ENCODE measurements around the gene MRGPRF.
"Not testable (repeated sequence)": the region's sequence is repeated elsewhere in the genome, so short reads cannot be mapped to it uniquely, and the experiment has no call there.

MRGPRF gene

DNA sequence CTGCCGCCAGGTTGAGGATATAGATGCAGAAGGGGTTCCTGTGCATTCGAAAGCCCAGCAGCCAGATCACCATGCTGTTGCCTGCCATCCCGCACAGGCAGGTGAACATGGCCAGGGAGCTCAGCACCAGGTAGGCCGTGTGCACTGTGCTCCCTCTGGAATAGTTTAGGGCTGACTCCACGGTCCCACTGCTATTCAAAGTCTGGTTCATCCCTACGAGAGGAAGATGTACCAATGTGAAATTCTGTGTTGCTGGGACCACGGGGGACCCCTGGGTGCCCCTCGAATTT lies 32.3 kb downstream of the MRGPRF start, which contains the start of gene MRGPRD:
Gene MRGPRD (minus strand): TSS at position 211 of the 290 bp plus-strand sequence. CDS start 0 bp downstream, at position 211.
- DNase-seq: no peak

DNA sequence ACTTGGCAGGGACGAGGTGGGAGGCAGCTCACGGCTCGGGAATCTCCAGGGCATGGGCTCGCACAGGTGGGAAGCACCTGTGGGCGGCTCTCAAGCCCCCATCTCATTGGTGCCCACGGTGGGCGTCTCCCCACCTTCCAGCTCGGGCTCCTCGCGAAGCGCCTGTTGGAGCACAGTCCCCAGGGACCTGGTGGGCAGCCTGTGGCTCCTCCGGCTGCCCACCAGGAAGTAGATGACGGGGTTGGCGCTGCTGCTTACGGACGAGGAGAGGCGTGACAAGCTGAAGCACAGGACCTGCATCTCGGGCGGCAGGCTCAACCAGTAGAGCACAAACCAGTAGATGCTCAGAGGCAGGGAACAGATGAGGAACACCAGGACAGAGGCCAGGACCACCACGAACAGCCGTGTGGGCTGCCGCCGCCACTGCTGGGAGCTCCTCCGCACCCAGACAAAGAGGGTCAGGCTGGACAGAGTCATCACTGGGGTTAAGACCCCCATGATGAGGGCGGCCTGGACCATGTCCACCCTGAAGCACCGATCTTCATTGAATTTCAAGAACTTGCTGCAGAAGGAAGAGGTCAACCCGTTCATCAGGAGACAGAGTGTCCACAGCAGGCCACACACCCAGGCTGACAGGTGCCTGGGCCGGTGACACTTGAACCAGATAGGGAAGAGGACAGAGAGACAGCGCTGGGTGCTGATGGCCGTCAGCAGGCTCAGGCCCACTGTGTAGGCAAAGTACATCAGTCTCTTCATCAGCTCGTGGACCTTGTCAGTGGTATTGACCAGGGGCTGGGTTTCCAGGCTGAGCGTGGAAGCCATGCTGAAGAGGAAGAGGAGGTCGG lies 32.9 kb downstream of the MRGPRF start:
- no peak for DNase-seq

DNA sequence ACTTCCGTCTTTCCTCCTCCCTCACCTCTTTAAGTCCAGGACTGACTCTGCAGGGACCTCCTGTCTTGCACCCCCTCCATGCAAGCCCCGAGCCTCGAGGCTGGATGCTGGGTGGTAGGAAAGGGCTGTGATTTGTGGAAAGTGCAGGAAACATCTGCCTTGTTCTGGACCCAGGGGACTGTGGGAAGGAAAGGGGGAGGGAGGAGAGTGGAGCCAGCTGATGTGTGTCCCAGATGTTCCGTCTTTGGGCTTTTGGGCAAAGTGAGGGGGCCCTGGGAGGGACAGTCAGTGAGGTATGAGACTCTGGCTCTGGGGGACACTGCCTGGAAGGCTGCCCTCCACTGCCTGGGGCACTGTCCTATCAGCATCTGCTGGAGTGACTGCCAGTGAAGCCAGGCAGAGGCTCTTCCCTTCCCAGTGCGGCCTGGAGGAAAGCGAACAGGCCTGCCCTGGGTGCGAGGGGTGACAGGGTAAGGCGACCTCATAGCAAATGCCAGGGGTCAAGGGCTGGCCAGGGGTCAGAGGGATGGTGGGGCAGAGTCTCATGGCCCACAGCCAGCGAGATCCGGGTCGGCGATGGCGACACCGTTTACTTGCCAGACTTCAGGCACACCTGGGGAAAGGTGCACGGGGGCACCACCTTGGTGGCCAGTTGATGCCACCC lies 34.0 kb downstream of the MRGPRF start:
- DNase-seq: no peak

DNA sequence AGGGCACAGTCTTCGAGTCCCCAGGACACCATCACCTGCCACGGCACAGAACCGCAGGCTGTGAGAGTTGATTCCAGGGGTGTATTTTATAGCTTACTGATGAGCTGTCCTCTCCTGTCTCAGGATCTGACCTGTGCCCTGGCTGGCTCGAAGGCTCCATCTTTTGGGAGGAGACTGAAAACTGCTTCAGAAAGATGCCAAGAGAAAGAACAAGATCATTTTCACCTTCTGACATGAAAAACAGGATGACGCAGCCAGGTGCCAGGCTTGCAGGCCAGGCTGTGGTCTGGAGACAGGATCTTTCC lies 34.5 kb downstream of the MRGPRF start:
- DNase-seq: no peak

DNA sequence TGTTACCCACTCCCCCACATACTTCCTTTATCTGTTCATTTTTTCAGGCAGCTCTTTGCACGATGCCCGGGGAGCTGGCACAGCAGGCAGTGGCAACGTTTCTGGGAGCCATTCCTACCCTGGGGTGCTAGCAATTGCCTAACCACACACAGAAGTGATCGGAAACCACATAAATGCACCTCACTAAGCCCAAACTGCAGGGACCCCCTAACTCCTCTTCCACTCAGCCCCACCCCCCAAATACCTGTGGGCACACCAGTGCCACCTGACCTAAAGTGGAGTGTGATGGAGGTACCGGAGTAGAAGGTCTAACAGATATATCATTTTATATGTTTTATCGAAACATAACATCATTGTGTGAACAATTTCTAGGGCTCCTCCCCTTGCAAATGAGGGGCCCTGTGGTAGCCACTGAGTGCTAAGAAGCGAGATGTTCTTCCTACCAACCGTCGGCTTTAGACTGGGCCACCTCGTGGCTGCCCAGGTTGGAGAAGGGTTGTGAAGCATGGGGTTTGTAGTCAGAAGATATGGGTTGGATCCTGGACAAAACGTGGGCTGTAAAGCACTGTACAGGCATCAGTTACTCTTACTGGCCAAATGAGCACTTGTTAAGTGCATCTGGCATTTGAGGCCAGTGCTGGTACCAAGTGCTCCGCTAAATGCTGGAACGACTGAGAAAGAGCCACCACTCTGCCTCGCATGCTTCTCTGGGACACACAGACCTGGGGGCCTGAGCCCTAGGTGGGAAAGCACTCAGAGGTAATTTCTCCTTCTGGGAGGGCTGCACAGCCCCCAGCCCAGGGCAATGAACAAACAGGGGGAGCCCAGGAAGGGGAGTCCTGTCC lies 35.0 kb downstream of the MRGPRF start:
- DNase-seq: no peak

DNA sequence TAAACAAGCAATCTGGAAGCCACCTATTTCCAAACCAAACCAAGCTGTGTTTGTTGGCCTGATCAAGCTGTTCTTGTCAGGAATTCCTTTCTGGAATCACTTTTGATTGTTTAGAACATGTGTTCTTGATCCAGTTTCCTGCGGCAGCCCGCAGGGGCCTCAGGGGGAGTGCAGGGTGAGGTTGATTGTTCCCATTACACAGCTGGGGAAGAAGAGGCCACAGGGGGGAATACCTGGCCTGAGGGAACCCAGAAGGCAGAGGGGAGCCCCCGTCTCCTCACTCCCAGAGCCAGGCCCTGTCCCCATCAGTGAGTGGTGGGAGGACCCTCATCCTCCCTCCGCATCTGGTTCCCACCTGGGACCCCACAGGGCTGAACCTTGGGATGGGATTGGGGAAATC lies 36.5 kb downstream of the MRGPRF start:
- DNase-seq: no peak

DNA sequence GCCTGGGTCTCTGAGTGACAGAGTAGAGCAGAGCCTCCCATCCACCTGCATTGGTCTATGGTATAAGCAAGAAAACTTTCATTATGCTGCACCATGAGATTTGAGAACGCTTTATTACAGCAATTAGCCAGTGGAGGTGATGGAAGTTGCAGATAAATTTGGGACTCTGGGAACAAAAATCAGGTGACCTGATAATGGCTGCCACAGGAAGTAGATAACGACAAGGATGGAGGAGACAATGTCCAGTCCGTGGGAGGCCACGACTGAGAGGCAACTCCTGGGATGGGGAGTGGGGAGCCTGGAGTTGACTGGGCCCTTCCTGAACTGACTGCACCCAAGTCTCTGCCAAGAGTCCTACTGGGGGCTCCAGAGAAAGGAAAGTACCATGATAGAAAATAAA lies 37.0 kb downstream of the MRGPRF start:
- no peak for DNase-seq

DNA sequence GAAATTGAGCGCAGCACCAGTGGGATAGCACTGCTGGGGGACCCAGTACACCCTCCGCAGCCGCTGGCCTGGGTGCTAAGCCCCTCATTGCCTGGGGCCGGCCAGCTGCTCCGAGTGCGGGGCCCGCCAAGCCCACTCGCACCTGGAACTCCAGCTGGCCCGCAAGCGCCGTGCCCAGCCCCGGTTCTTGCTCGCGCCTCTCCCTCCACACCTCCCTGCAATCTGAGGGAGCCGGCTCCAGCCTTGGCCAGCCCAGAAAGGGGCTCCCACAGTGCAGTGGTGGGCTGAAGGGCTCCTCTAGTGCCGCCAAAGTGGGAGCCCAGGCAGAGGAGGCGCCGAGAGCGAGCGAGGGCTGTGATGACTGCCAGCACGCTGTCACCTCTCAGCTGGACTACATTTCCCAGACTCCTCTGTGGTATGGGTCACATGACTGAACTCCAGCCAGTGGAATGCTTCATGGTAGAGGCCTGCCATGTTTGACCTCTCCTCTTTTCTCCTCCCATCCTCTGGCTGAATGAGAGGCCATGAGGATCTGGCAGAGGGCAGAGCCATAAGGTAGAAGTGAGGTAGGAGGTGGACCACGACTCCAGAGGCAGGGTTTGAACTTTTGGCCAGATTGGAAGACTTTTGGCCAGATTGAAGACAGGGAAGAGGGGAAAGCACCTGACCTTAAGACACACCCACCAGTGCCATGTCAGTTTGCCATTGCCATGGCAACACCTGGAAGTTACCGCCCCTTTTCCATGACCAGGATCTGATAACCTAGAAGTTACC lies 38.4 kb downstream of the MRGPRF start:
- no peak for DNase-seq

DNA sequence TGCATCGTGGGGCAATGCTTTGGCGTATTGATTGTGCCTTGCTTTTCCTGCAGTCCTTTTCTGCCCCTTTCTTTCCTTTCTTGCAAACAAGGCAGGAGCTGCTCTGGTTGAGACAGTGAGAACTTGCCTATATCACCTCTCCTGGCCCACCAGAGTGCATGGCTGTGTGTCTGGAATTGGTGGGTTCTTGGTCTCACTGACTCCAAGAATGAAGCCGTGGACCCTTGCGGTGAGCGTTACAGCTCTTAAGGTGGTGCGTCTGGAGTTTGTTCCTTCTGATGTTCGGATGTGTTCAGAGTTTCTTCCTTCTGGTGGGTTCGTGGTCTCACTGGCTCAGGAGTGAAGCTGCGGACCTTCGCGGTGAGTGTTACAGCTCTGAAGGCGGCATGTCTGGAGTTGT lies 39.3 kb downstream of the MRGPRF start:
- DNase-seq: not testable (repeated sequence)

DNA sequence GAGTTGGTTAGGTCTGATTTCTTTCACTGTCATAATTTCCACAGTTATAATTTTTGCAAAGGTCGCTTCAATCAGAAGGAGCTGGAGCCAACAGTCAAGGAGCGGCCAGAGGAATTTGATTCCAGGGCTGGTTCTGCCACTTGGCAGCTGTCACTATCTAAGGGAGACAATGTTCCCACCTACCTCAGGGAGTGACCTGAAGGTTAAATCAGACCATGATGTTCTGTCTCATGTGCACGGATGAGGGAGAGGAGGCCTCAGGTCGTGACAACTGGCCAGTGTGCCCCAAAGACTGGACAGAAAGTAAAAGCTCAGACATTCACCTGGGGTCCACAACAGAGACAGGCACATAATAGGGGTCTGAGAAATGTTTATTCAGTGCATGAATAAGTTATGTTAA lies 39.8 kb downstream of the MRGPRF start:
- DNase-seq: no peak

DNA sequence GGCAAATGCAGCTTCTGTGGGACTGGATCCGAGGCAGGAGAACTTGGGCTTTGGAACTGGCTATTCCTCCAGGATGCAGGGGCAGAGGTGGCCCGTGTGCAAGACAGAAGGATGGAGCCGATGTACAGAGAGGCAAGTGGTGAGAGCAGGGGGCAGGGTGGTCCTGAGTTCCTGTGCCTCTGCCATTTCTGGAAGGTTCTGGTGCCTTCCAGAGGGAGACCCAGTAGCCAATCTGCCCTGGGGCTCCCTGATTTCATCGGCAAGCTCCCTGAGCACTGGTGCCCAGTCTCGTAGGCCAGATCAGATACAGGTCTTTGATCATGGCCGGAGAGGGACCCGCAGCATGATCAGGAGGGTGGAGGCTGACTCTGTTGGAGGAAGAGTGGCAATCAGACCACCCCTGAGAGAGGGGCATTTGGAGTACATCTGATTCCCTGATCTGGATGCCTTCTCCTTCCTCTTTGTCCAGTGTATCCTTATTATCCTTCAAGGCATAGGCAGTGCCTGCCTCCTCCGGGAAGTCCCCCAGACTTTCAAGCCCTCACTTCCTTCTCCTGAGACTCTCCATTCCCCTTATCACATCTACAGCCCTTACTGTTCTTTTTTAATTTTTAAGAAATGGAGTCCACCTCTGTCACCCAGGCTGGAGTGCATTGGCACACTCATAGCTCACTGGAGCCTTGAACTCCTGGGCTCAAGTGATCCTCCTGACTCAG lies 42.0 kb downstream of the MRGPRF start:
- no peak for DNase-seq

DNA sequence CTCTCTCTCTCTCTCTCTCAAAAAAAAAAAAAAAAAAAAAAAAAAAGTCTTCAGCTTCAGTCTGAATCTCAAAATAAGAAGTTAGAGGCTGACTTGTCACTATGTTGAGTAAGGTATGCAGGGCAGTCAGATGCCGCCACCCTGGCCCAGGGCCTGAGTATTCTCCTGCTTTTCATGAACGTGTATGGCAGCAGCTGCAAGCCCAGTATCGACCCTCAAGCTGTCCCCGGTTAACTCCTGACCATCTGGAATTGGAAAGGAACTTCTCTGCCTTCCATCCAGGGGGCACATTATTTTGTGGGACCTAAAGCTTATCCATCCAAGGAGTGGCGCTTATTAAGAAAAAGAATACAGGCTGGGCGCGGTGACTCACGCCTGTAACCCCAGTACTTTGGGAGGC lies 43.7 kb downstream of the MRGPRF start:
- no peak for DNase-seq

DNA sequence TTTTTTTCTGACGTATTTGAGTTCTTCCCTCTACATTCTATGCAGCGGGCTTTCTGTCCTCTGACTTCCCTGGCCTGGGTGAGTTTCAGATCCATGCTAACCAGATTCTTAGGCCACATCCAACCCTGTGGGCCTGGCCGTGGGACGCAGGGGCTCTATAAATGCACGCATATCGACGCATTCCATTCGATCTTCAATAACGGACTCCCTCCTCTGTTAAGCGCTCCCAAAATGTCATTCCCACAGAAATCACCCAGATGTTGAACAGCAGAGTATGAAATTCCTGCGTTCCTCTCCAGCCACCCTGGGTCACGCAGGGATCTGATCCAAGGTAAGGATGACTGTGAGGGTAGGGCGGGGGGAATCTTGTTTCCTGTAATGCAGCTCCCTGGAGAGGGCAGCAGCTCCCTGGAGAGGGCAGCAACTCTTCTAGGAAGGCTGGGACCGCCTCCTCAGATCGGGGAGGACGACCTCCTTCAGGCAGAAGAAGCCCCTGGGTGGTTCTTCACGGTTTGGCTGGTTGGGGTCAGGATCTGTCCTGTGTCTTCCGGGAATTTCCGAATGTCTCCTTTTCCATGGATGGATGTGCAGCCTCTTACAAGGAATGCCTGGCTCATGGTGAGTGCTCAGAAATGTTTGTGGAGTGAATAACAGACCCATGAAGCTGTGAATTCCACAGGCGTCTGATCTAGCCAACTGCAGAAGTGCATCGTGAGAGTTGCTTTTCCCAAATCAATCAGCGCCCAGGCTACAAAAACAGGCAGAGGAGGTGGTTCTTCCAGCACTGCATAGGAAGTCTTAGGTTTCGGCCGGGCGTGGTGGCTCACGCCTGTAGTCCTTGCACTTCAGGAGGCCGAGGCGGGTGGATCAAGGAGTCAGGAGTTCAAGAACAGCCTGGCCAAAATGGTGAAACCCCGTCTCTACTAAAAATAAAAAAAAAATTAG lies 44.5 kb downstream of the MRGPRF start:
- no peak for DNase-seq

DNA sequence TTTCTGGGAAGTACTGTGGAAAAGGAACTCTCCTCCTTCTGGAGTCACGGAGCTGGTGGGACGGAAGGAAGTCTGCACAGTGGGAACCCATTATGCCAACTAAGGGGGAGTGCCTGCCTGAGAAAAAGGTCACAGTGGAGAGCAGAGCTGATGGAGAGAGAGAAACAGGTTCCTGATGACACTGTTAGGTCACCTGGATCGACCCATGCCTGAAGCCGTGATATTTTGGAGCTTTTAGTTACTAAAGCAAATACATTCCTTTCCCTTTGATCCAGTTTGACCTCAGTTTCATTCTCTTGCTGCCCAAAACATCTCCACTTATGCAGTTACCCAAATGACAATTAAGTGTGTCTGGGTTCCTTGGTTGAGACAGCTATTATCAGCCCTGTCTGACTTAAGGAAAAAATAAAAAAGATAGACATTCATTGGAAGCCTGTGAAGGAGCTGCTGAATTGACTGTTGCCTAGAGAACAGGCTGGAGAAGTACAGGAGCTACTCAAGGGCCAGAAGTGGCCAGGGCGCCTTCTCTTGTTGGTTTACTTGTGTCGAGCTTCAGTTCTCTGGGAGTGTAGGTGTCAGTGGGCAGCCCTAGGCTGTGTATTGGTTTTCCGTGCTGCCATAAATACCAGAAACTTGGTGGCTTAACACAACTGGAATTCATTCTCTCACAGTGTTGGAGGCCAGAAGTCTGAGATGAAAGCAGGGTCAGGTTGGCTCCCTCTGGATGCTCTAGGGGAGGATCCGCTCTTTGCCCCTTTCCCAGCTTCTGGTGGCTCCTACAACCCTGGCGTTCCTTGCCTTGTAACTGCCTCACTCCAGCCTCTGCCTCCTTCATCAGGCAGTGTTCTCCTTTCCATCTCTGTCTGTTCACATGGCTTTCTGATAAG lies 45.9 kb downstream of the MRGPRF start:
- no peak for DNase-seq

DNA sequence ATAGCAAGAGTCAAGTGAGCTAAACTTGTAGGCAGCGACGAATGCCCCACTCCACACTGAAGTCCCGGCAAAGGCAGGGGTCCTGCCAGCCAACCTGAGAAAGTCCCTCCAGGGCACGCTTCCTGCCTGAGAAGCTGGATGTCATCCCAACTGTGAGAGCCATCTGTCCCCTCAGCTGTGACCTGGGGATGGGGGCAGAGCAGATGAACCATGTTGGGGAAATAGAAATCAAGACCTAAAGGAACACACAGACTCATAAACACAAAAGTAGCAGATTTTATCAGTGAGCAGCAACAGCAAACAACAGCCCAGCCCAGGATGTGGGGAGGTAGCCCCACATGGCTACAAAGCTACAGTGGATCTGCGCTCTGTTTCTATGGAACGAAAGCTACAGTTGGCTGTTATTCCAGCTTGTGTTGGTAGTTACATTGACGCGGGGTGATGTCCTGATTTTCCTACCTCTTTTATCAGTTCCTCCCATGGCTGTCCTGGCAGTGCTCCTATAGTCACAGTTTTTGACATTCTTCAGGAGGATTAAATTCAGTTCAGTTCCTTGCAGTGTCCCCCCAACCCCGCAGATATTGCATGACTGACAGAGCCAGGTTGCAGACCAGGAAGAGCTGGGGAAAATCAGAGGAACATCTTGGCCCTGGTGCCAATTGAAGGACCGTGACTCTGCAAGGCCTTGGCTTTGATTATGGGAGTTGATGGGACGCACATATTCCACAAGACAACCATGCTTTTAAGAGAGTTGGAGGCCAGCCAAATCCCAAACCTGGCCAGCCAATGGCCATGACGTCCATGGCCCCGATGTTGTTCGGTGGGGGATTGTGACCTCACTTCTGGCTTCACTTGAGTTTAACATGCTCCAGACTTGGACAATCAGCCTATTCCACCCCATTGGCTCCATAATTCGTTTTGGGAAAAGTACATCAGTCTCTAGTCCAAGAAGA lies 46.9 kb downstream of the MRGPRF start:
- no peak for DNase-seq

DNA sequence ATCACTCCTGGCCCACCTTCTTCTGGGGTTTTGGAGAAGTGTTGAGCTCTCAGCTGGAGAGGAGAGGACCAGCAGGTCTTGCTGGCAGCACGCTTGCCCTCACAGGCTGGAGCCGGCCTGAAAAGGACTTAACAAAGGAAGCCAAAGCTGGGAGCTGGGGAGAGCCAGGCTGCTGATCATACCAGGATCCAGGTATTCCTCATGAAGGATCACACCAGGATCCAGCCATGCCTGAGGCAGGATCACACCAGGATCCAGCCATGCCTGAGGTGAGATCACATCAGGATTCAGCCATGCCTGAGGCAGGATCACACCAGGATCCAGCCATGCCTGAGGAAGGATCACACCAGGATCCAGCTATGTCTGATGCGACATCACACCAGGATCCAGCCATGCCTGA lies 49.3 kb downstream of the MRGPRF start:
- no peak for DNase-seq

DNA sequence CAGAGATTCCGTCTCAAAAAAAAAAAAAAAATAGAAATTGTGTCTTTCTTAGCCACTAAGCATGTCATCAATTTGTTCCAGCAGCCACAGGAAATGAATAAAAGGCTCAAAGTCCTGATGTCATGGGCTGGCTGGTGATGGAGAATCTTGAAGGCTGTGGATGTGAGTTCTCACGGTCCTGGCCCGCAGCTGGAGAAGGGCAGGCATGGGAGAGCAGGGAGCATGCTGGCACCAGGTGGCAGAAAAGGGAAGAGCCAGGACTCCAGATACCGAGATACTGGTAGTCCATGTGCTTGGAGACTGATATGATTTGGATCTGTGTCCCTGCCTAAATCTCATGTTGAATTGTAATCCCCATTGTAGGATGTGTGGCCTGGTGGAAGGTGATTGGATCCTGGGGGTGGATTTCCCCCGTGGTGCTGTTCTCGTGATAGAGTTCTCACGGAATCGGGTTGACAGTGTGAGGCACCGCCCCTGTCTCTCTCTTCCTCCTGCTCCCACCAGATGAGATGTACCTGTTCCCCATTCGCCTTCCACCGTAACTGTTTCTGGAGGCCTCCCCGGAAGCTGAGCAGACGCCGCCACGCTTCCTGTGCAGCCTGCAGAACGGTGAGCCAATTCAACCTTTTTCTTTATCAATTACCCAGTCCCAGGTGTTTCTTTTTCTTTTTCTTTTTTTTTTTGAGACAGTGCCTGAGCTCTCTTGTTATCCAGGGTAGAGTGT lies 50.4 kb downstream of the MRGPRF start:
- DNase-seq: no peak

DNA sequence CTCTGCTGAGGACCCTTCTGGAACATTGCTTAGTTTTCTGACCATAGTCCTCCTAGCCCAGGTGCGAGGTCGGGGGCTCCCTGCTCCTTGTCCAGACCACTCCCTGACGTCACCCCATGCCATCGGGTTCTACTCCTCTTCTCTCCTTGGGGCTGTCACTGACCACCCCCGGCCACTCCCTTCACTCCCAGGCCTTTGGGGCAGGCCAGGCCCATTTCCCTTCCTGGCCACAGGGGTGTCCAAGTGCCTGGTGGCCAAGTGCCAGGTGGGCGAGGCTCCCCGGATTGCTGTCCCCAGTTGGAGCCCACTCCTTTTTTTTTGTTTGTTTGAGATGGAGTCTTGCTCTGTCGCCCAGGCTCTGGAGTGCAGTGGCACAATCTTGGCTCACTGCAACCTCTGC lies 51.8 kb downstream of the MRGPRF start:
- no peak for DNase-seq

Data from NCI-H187 treated with DMSO at 0.1 percent for 48 hours (cell line).